Iris pigment epithelial cell (primary cell): ENCODE data around the gene CEP135.
"Not testable (repeated sequence)": the region's sequence is repeated elsewhere in the genome, so short reads cannot be mapped to it uniquely, and the experiment has no call there.

Experiments used
- DNase-seq: peaks from one replicate; pipeline ENCODE4 v3.0.0-alpha.2; 2011; ENCODE audit warnings: low read depth

CEP135 gene

GRCh38 chr4:56072730-56073129 lies 124.0 kb downstream of the CEP135 start:
- DNase-seq, result not testable (repeated sequence)

DNA sequence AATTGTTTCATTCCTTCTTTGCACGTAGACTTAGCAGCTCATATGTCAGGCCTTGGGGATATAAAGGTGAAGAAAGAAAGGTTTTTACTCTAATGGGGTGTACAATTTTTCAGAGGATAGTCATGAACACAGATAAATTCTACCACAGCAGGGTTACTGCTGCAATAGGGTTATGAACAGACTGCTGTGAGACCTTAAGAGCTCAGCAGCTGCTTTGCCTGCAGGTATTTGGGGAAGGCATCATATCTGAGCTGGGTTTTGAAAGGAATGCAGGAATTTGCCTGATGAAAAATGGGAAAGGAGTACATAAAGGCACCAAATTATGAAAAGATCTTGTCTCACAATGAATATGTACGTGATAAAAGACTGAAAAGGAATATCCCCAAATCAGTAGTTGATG lies 128.9 kb downstream of the CEP135 start:
- peak; percentile 23 for DNase-seq

DNA sequence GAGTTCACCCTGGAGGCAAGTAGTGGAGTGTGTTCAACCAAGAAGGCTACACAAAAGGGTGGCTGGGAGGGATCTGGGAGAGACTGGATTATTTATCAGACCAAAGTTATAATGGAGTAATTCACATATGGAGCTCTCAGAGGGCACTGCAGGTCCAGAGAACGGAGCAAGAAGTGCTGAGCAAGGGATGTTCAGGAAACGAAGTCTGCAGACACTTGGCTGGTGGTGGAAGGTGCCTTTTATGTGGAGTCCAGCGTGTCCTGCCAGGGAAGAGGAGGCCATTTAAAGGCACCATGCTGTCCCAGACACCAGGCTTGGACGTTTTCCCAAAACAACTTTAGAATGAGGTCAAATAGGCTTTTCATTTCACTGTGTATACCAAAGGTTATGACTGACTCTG lies 130.1 kb downstream of the CEP135 start:
- DNase-seq, result no peak

DNA sequence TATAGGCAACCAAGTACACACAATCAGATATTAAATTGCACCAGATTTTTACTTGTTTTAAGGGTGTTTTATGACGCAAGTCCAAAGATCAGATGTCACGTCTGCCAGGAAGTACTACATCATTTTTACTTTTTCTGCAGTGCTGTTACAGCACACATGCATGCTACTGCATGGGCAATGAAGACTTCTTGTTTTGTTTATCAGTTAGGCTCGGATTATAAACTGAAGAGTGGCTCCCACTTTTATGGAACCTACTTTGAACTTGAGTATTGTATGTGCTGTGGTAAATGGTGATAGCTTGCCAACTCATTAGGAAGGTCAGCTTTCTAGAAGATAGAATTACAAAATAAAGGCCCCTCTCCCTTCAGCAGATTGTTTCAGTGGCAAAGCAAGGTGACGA lies 131.6 kb downstream of the CEP135 start:
- DNase-seq, result no peak

GRCh38 chr4:56082829-56083228 lies 134.1 kb downstream of the CEP135 start:
- no peak for DNase-seq
